ENCODE results near the gene ZNF302. TPM values are rescaled to one million over a fixed set of nuclear protein-coding genes. Genes with fewer than 3 reads are reported as not detected.
A peak's percentile ranks its signal among the peaks of the same experiment; 100 is the strongest.

ZNF302 gene
- total RNA-seq, 1 experiment from 2014 or later = 23.3 TPM

DNA sequence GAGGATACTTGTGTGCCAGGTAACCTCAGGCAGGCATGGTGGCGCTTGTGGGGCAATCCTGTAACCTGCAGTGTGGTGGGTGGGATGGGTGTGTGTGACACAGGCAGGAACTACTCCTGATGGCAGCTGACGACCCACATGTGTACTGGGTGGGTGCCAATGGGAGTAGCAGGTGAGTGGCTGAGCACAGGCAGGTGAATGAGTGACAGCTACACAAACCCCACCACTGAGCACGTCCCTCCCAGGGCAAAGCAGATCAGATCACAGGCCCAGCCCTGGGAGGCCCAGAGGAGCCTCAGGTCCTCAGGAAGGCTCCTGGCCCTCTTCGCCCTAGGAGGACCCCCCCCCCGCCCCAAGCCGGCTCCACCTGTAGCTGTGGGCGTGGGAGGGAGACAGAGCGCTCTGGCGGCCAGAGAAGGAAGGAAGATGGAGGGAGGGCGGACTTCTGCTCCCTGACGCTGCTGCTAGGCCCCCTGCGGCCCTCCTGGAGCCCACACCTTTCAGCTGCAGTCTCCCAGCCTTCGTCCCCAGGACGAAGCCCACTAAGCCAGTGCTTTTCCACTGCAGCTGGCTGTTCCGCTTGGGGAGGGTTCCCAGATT is 55.2 kb downstream of the ZNF302 start:
- peaks cover 15% of the 10 kb centered on the region in 2 experiments; a peak in 3 of 4 replicates for H3K4me1 Mint-ChIP-seq
- peaks cover 5 to 15% of the 10 kb centered on the region in 2 experiments for H3K9me3 Mint-ChIP-seq
- Histone ChIP-seq H2BK120ac (ENCODE audit: low read depth, low read length, poor library complexity, severe bottlenecking) (no peak overlapping the region), H4K91ac (ENCODE audit: insufficient read length, low read depth, low read length) (no peak overlapping the region), H2BK20ac (ENCODE audit: low read depth, low read length, poor library complexity, severe bottlenecking) (no peak overlapping the region), H3K14ac (ENCODE audit: insufficient read depth, low read length) (no peak overlapping the region), H3K9ac (ENCODE audit: extremely low read depth, insufficient read length, low read length) (no peak overlapping the region), H3K56ac (ENCODE audit: insufficient read length, low read depth, low read length) (no peak overlapping the region), H3K23me2 (ENCODE audit: insufficient read length, low read depth, low read length, poor library complexity, severe bottlenecking) (peaks cover 11% of the 10 kb centered on the region), H3K4ac (ENCODE audit: low read depth, low read length) (no peak overlapping the region), H3K18ac (ENCODE audit: insufficient read length, low read depth, low read length) (no peak overlapping the region), H3K27ac (ENCODE audit: insufficient read length, low read depth, low read length) (no peak overlapping the region), H2BK5ac (ENCODE audit: insufficient read length, low read length) (no peak overlapping the region), H3K27me3 (ENCODE audit: insufficient read depth, low read length) (no peaks in the 10 kb centered on the region), H2AK5ac (ENCODE audit: insufficient read length, low read length) (no peak overlapping the region), H3K79me2 (ENCODE audit: insufficient read depth, low read length) (no peaks in the 10 kb centered on the region), H3K79me1 (ENCODE audit: insufficient read depth, low read depth, low read length, poor library complexity, severe bottlenecking) (no peaks in the 10 kb centered on the region), H3K4me2 (ENCODE audit: insufficient read depth, insufficient read length, low read length) (peak overlapping the region; percentile 98), H2BK15ac (ENCODE audit: low read depth, low read length) (no peak overlapping the region), H3K4me1 (ENCODE audit: insufficient read depth, low read length) (no peaks in the 10 kb centered on the region), H3K23ac (ENCODE audit: insufficient read length, low read depth, low read length) (no peak overlapping the region), H4K20me1 (ENCODE audit: control insufficient read depth, insufficient read depth, insufficient read length) (no peaks in the 10 kb centered on the region), H3K9me3 (ENCODE audit: control insufficient read depth, low read depth, low read length) (no peaks in the 10 kb centered on the region), H2AFZ (ENCODE audit: low read length) (no peak overlapping the region), H4K8ac (replicated peaks; ENCODE audit: insufficient read length, low read depth, low read length) (no peak overlapping the region), H3T11ph (ENCODE audit: low read length) (no peak overlapping the region), H2BK12ac (ENCODE audit: insufficient read length, low read depth, low read length) (no peak overlapping the region), H4K5ac (ENCODE audit: insufficient read length, low read depth, low read length) (no peak overlapping the region)
- no peak overlapping the region for H3K27ac Mint-ChIP-seq
- WGBS (ENCODE audit: extremely low coverage, insufficient read length, low lambda C conversion rate) = no CpG with 5 or more reads among the region's 15 CpGs
- DNase-seq = no peak
- TF ChIP-seq, protein P1, sequence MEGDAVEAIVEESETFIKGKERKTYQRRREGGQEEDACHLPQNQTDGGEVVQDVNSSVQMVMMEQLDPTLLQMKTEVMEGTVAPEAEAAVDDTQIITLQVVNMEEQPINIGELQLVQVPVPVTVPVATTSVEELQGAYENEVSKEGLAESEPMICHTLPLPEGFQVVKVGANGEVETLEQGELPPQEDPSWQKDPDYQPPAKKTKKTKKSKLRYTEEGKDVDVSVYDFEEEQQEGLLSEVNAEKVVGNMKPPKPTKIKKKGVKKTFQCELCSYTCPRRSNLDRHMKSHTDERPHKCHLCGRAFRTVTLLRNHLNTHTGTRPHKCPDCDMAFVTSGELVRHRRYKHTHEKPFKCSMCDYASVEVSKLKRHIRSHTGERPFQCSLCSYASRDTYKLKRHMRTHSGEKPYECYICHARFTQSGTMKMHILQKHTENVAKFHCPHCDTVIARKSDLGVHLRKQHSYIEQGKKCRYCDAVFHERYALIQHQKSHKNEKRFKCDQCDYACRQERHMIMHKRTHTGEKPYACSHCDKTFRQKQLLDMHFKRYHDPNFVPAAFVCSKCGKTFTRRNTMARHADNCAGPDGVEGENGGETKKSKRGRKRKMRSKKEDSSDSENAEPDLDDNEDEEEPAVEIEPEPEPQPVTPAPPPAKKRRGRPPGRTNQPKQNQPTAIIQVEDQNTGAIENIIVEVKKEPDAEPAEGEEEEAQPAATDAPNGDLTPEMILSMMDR (conservative IDR thresholded peaks at IDR 0.05) = no peak
- peaks cover 6% of the 10 kb centered on the region for H3K27me3 Mint-ChIP-seq (ENCODE audit: low read depth)
- H3K36me3 Mint-ChIP-seq (ENCODE audit: insufficient read depth in 1 of 3, low read depth in 3 of 3) = peaks cover 0 to 12% (median 8%) of the 10 kb centered on the region in 3 experiments; a peak in 4 of 7 replicates
- peak overlapping the region; percentile 73 to 83; a peak in 4 of 5 replicates for H3K4me3 Mint-ChIP-seq

Data from H9 (cell line).